ENCODE results near the gene FRS2.

DNA sequence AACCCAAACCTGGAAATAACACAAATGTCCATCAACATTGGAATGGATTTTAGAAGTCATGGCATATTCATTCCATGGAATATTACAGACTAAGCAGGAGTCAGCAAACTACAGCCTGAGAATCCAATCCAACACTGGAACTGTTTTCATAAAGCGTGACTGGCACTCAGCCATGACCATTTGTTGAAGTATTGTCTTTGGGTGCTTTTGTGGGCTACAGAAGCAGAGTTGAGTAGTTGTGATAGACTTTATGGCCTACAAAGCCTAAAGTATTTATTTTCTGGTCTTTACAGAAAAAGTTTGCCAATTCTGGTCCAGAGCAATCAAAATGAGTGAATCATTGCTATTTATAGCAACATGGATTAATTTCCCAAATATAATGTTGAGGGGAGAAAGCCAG, 34.5 kb upstream of the FRS2 start:
- no peak for TF ChIP-seq POLR2A (IDR thresholded peaks at IDR 0.05; ENCODE audit: low read depth)
- TF ChIP-seq, protein P1, sequence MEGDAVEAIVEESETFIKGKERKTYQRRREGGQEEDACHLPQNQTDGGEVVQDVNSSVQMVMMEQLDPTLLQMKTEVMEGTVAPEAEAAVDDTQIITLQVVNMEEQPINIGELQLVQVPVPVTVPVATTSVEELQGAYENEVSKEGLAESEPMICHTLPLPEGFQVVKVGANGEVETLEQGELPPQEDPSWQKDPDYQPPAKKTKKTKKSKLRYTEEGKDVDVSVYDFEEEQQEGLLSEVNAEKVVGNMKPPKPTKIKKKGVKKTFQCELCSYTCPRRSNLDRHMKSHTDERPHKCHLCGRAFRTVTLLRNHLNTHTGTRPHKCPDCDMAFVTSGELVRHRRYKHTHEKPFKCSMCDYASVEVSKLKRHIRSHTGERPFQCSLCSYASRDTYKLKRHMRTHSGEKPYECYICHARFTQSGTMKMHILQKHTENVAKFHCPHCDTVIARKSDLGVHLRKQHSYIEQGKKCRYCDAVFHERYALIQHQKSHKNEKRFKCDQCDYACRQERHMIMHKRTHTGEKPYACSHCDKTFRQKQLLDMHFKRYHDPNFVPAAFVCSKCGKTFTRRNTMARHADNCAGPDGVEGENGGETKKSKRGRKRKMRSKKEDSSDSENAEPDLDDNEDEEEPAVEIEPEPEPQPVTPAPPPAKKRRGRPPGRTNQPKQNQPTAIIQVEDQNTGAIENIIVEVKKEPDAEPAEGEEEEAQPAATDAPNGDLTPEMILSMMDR (IDR thresholded peaks at IDR 0.05): no peak
- TF ChIP-seq POLR2AphosphoS5 (IDR thresholded peaks at IDR 0.05): no peak
